Small intestine (tissue), 7 donors: ENCODE results near the gene SMAP1. TPM values are rescaled to one million over a fixed set of nuclear protein-coding genes. Genes with fewer than 3 reads are reported as not detected.

Experiments
- DNase-seq, 2 donors: peaks; one replicate each; pipeline versions ENCODE4 v3.0.0 to v3.0.0-alpha.2; 2013
- FAIRE-seq: peaks from 2 replicates; lab custom pipeline; 2012; peaks lifted over from hg19 to GRCh38; lab: Jason Lieb, UNC
- H3K27ac ChIP-seq, 3 donors: one replicate each; pipeline ENCODE4 v1.5.1; 2013; ENCODE audit warnings: low read length in 2 of 3, mild to moderate bottlenecking in 2 of 3, control low read depth in 1 of 3, inconsistent platforms in 1 of 3, low read depth in 1 of 3, moderate library complexity in 1 of 3
- H3K27me3 ChIP-seq, 3 donors: one replicate each; pipeline ENCODE4 v1.6.1; 2013; ENCODE audit warnings: low read length in 3 of 3, inconsistent platforms in 1 of 3; ENCODE audit not compliant: control insufficient read depth in 3 of 3, insufficient read depth in 3 of 3
- H3K36me3 ChIP-seq, 3 donors: one replicate each; pipeline ENCODE4 v1.6.1; 2013; ENCODE audit warnings: low read length in 3 of 3, inconsistent platforms in 1 of 3, low read depth in 1 of 3, mild to moderate bottlenecking in 1 of 3, moderate library complexity in 1 of 3; ENCODE audit not compliant: control insufficient read depth in 3 of 3, insufficient read depth in 2 of 3
- H3K4me1 ChIP-seq, 3 donors: one replicate each; pipeline ENCODE4 v1.6.1; 2013; ENCODE audit warnings: low read length in 2 of 3, inconsistent platforms in 1 of 3, low read depth in 1 of 3, mild to moderate bottlenecking in 1 of 3, moderate library complexity in 1 of 3; ENCODE audit not compliant: control insufficient read depth in 3 of 3, insufficient read depth in 2 of 3
- H3K4me3 ChIP-seq, 3 donors: one replicate each; pipeline ENCODE4 v1.5.1; 2013; ENCODE audit warnings: low read length in 3 of 3, control low read depth in 1 of 3, inconsistent platforms in 1 of 3, low read depth in 1 of 3, mild to moderate bottlenecking in 1 of 3, moderate library complexity in 1 of 3
- H3K9me3 ChIP-seq, 2 donors: one replicate each; pipeline ENCODE4 v1.6.1; 2013; ENCODE audit warnings: low read depth in 1 of 2, low read length in 1 of 2; ENCODE audit not compliant: control insufficient read depth in 2 of 2, insufficient read depth in 1 of 2
- WGBS, 3 donors: extraction: QIAGEN DNeasy Blood & Tissue Kit; methylation state at CpG; one replicate each; pipeline ENCODE4 v1.1.7; 2013; 5-methylcytosine and 5-hydroxymethylcytosine counted together
- polyA plus RNA-seq, 4 donors: library from polyadenylated mRNA; stranded (reverse) in 3 of 4; unstranded in 1 of 4; fragments of 200-250 nt in 3 of 4; fragments of 120-200 nt in 1 of 4; gene quantifications; one replicate each; pipeline versions ENCODE4 v1.2.1 to v1.2.3, GENCODE V29; 2013
- donor health status: healthy with polysubstance abuse.
- donor health status: control.
- donor health status: control.
- donor health status: Bipolar disorder and iron deficiency.
- donor health status: healthy.

SMAP1 gene
- polyA plus RNA-seq, 4 donors: 25.2 to 42.1 (median 37.3) TPM

DNA sequence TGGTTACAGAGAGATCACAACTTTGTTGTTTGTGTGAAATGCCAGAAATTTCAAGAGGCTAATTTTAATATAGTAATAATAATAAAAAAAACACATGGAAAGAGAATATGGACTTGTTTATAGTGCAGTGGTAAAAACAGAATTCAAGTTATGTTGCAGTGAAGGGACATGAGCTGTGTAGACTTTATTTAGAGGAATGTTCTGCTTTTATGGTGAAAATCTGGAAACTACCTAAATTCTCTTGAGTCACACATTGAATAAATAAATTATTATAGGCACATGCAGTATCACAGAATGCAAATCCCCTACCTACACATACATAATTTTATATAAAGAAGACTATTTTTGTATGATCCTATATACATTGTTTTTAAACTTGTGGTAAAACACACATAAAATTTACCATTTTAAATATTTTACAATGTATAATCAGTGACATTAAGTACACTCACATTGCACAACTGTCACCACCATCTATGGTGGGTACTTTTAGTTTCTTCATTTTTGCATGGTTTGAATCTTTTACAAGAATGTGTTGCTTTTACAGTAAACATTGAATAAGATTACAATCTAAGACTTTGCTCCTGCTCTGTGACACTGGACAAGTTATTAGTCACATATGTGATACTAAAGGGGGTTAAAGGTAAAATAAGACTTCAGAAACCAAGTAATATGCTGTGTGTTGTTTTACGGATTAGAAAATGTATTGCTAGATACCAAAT is 181.8 kb downstream of the SMAP1 start:
- H3K27ac ChIP-seq: no peak overlapping the region
- WGBS, 3 donors: 18 to 66% (median 45%) methylated on average over 1 of the region's 1 CpG
- DNase-seq (peak; percentile 26 to 54), FAIRE-seq (no peak)
- no peaks in the 10 kb centered on the region for H3K9me3 ChIP-seq
- H3K36me3 ChIP-seq: peaks cover 0 to 7% (median 0%) of the 10 kb centered on the region in 3 donors
- no peaks in the 10 kb centered on the region for H3K4me1 ChIP-seq
- H3K27me3 ChIP-seq: no peaks in the 10 kb centered on the region
- no peak overlapping the region for H3K4me3 ChIP-seq

DNA sequence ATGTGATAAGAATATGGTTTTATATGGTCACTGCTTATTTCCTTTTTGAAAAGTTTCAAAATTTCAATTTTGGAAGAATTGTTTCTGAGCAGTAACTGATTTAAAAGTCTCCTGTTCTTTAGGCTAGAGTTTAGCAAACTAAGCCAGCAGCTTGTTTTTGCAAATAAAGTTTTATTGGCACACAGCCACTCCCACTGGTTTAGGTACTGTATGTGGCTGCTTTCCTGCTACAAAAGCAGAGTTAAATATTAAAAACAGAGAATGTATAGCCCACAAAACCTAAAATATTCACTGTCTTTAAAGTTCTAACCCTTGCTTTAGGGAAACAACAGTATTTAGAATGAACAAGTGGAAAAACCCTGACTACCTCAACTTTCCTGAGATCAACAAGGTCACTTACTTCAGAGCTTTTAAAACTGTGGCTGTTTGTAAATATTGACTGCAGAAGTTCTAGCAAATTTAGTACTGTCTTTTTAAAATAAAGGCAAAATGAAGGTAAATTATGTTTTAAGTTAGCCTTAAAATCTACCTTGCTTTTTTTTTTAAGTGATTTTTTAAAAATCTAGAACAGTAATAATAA is 185.1 kb downstream of the SMAP1 start:
- no peaks in the 10 kb centered on the region for H3K27me3 ChIP-seq
- FAIRE-seq (no peak), DNase-seq (no peak)
- no peaks in the 10 kb centered on the region for H3K9me3 ChIP-seq
- H3K36me3 ChIP-seq: peaks cover 0 to 3% (median 2%) of the 10 kb centered on the region in 3 donors
- no peaks in the 10 kb centered on the region for H3K4me1 ChIP-seq
- H3K27ac ChIP-seq: no peak overlapping the region
- H3K4me3 ChIP-seq: no peak overlapping the region

DNA sequence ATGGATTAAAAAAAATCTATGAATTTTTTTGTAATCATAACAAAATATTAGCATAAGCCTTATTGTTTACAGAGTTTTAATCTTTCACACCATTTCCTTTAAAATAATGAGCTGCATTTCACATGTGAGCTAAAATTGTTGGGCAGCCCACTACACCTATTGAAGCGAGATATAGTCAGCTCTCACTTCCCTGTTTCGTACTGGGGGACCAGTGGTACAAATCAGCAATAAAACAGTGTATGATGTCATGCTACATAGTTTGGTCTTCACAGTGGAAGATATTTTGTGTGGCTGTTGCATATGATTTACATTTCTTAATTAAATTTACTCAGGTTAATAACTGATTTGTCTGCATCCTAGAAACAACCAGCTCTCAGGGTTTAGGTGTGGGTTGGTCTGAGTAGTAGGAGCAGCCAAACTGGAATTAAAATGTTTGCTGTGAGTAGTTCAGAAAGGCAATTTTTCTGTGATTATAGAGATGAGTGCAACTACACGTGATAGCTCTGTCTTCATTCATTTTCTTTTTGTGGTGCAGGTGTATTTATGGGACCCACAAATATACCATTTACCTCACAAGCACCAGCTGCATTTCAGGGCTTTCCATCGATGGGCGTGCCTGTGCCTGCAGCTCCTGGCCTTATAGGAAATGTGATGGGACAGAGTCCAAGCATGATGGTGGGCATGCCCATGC is 189.8 kb downstream of the SMAP1 start:
- Histone ChIP-seq H3K27me3 (no peaks in the 10 kb centered on the region), H3K27ac (no peak overlapping the region), H3K4me3 (no peak overlapping the region), H3K36me3 (peaks cover 0 to 14% (median 4%) of the 10 kb centered on the region in 3 donors), H3K9me3 (no peaks in the 10 kb centered on the region), H3K4me1 (no peaks in the 10 kb centered on the region)
- FAIRE-seq (no peak), DNase-seq (no peak)
- WGBS, 3 donors: 89 to 92% (median 91%) methylated on average over 5 of the region's 5 CpGs

DNA sequence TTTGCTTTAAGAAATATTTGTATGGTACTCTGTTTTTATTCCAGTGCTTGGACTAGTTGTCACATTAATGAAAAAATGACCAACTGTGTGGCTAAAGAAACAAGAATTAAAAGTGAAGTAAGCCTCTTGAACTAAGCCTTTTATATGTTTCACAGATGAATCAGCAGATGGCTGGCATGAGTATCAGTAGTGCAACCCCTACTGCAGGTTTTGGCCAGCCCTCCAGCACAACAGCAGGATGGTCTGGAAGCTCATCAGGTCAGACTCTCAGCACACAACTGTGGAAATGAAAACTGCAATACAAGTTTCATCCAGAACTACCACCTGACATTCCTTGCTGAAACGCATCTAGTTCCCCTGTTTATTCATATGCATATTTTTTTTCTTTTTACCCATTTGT is 192.4 kb downstream of the SMAP1 start:
- FAIRE-seq: no peak
- peaks cover 0 to 14% (median 4%) of the 10 kb centered on the region in 3 donors for H3K36me3 ChIP-seq
- no peak overlapping the region for H3K27ac ChIP-seq
- H3K4me3 ChIP-seq: no peak overlapping the region
- no peaks in the 10 kb centered on the region for H3K27me3 ChIP-seq
- DNase-seq: no peak
- H3K9me3 ChIP-seq: no peaks in the 10 kb centered on the region
- H3K4me1 ChIP-seq: no peaks in the 10 kb centered on the region
- 91 to 94% (median 94%) methylated on average over 1 of the region's 1 CpG for WGBS, 3 donors

DNA sequence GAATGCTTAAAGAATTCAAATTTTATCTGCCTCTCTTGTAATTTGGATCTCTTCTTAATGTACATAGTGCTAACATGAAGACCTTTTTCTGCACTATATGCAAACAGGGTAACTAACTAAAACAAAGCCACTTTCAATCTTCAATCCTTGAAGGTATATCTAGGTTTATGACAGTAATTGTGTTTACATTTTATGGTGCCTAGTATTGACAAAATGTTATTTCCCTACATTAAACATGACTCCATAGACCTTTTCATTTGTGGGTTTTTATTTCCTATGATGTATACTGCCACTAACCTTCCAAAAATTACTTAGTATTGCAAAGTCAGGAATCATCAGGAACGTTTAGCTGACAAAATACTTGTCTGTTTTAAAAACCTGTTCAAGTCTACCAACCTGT is 193.2 kb downstream of the SMAP1 start:
- 70 to 88% (median 79%) methylated on average over 1 of the region's 1 CpG for WGBS, 3 donors
- FAIRE-seq: no peak

DNA sequence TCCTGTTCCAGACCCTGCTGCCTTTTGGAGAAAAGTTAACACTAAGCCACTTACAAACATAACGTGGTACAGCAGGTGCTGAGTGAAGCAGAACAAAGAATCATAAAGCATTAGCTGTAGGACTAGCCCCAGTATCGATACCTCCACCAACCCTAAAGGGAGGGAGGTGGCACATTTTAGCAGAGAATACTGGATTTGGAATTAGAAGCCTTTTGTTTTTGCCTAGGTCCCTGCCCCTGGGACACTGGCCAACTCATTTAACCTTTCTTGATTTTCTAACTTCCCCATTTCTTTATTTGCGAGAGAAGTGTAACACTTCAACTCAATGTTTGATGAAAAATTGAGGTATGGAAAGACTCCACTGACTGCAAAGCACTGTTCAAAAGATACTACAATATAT is 195.7 kb downstream of the SMAP1 start:
- H3K36me3 ChIP-seq: peaks cover 0 to 8% (median 0%) of the 10 kb centered on the region in 3 donors
- no peaks in the 10 kb centered on the region for H3K4me1 ChIP-seq
- FAIRE-seq (no peak), DNase-seq (no peak)
- H3K27me3 ChIP-seq: no peaks in the 10 kb centered on the region
- H3K9me3 ChIP-seq: no peaks in the 10 kb centered on the region
- WGBS, 3 donors: 75 to 85% (median 83%) methylated on average over 3 of the region's 3 CpGs
- no peak overlapping the region for H3K4me3 ChIP-seq
- H3K27ac ChIP-seq: no peak overlapping the region

More for the DNA sequence above, 193.2 kb downstream of the SMAP1 start:
- Histone ChIP-seq H3K9me3 (no peaks in the 10 kb centered on the region), H3K36me3 (peaks cover 0 to 14% (median 4%) of the 10 kb centered on the region in 3 donors), H3K4me1 (no peaks in the 10 kb centered on the region), H3K27me3 (no peaks in the 10 kb centered on the region), H3K4me3 (no peak overlapping the region), H3K27ac (no peak overlapping the region)
- DNase-seq: no peak

DNA sequence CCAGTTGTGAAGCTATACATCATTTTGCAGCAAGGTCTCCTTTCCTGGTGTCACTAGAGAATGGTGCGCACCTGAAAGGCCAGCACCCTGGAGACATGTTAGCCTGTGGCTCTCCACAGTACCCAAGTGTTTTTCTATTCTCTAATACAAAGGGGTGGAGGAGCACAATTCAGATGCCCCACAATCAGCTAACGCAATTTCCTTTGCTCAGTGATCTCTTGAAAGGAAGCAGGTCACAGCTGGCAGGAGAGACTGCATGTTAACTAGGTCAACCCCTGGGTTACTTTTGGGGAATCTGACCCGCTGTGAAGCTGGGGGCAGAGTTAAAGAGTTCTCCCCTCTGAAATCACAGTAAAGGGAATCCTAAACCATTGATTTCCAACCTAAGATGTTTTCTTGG is 196.7 kb downstream of the SMAP1 start:
- FAIRE-seq (no peak), DNase-seq (no peak)
- Histone ChIP-seq H3K27me3 (no peaks in the 10 kb centered on the region), H3K9me3 (no peaks in the 10 kb centered on the region), H3K36me3 (peaks cover 0 to 8% (median 0%) of the 10 kb centered on the region in 3 donors), H3K4me3 (no peak overlapping the region), H3K4me1 (no peaks in the 10 kb centered on the region), H3K27ac (no peak overlapping the region)
- WGBS, 3 donors: 77 to 94% (median 83%) methylated on average over 3 of the region's 3 CpGs

DNA sequence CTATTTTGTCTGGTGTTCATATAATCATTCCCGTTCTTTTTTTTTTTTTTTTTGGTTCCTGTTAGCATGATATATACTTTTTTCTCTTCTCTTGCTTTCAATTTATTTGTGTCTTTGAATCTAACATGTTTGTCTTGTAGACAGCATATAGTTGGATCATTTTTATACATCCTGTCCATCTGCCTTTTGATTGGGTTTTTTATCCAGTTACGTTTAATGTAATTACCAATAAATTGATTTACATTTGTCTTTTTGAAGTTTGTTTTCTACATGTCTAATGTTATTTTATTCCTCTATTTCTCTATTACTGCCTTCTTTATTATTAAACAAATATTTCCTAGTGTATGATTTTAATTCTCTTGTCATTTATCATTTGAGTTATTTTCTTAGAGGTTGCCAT is 204.8 kb downstream of the SMAP1 start:
- Histone ChIP-seq H3K36me3 (no peaks in the 10 kb centered on the region), H3K27me3 (no peaks in the 10 kb centered on the region), H3K4me1 (no peaks in the 10 kb centered on the region), H3K4me3 (no peak overlapping the region), H3K27ac (no peak overlapping the region), H3K9me3 (peaks cover 0 to 1% of the 10 kb centered on the region in 2 donors)
- 90 to 99% (median 97%) methylated on average over 2 of the region's 2 CpGs for WGBS, 3 donors
- no peak for DNase-seq
- peak; percentile 10 for FAIRE-seq
